NCI-H510A (cell line): ENCODE measurements around the gene FANCI.
"Not testable (repeated sequence)": the region's sequence is repeated elsewhere in the genome, so short reads cannot be mapped to it uniquely, and the experiment has no call there.

ENCODE experiments used
- DNase-seq: peaks from one replicate; lab custom pipeline; 2025; lab: John Stamatoyannopoulos, UW

The FANCI gene

GRCh38 chr15:89225588-89225987, 18.2 kb upstream of the FANCI start:
- no peak for DNase-seq

GRCh38 chr15:89226359-89227221, 17.2 kb upstream of the FANCI start:
- no peak for DNase-seq

GRCh38 chr15:89227425-89227824, 16.4 kb upstream of the FANCI start:
- DNase-seq: no peak

- DNase-seq: no peak
Measured at GRCh38 chr15:89230277-89230676, 13.5 kb upstream of the FANCI start.

- no peak for DNase-seq
Measured at GRCh38 chr15:89231832-89232231, 11.9 kb upstream of the FANCI start.

GRCh38 chr15:89239883-89240810, 3.6 kb upstream of the FANCI start:
- not testable (repeated sequence) for DNase-seq

GRCh38 chr15:89243046-89243690, 611 bp upstream of the FANCI start:
- no peak for DNase-seq

- no peak for DNase-seq
Measured at GRCh38 chr15:89244574-89244903, 760 bp downstream of the FANCI start.

- DNase-seq: no peak
Measured at GRCh38 chr15:89247446-89247845, 3.7 kb downstream of the FANCI start.

GRCh38 chr15:89248584-89248983, 4.8 kb downstream of the FANCI start:
- no peak for DNase-seq

GRCh38 chr15:89250142-89250541, 6.4 kb downstream of the FANCI start:
- not testable (repeated sequence) for DNase-seq

GRCh38 chr15:89277281-89277680, 33.5 kb downstream of the FANCI start:
- DNase-seq: not testable (repeated sequence)

- no peak for DNase-seq
Measured at GRCh38 chr15:89278307-89278706, 34.5 kb downstream of the FANCI start.

- no peak for DNase-seq
Measured at GRCh38 chr15:89282631-89283030, 38.9 kb downstream of the FANCI start.

GRCh38 chr15:89283201-89283600, 39.4 kb downstream of the FANCI start:
- no peak for DNase-seq

- no peak for DNase-seq
Measured at GRCh38 chr15:89291934-89292438, 48.2 kb downstream of the FANCI start.

GRCh38 chr15:89293012-89293411, 49.2 kb downstream of the FANCI start:
- DNase-seq: no peak

- no peak for DNase-seq
Measured at GRCh38 chr15:89299896-89300295, 56.1 kb downstream of the FANCI start.

GRCh38 chr15:89301304-89302089, 57.7 kb downstream of the FANCI start:
- no peak for DNase-seq

GRCh38 chr15:89303986-89304385, 60.2 kb downstream of the FANCI start:
- DNase-seq: no peak

- no peak for DNase-seq
Measured at GRCh38 chr15:89305395-89305794, 61.6 kb downstream of the FANCI start.
